Stimulated activated CD8-positive, alpha-beta memory T cell treated with anti-CD3 and anti-CD28 coated beads, Interleukin-15, amount 100 ng/mL, for 24 hours (primary cell): ENCODE results near the gene CTH.
"Not testable (repeated sequence)": the region's sequence is repeated elsewhere in the genome, so short reads cannot be mapped to it uniquely, and the experiment has no call there.

Experiments used
- DNase-seq: peaks from one replicate; pipeline ENCODE4 v3.0.0-alpha.2; 2020; ENCODE audit warnings: low read depth

The CTH gene

DNA sequence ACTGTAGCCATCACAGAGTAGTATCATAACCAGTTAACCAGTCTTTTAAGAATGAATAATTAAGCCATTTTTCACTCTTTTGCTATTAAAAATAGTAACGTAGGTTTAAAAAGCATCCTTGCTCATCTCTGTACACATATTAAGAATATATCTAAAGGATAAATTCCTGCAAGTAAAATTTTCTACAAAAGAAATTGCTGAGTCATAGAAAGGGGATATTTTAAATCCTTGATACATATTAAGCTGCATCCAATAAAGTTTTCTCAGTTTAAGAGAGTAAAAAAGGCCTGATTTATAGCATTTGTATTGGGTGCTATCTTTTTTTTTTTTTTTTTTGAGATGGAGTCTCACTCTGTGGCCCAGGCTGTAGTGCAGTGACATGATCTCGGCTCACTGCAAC, 1.9 kb upstream of the CTH start:
- no peak for DNase-seq

DNA sequence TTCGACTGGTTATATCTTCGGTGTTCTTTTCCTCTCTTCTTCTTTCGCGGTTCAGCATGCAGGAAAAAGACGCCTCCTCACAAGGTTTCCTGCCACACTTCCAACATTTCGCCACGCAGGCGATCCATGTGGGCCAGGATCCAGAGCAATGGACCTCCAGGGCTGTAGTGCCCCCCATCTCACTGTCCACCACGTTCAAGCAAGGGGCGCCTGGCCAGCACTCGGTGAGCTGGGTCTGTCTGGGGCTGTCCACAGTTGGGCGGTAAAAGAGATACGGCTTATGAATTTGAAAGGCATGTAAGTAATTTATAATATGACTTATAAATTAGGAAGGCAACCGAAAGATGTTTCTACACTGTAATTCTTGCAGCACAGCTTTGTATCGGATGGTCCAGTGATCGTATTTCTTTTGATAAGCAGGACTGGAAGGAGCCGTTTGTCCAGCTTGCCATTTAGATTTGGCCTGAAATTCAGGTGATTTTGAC, 334 bp downstream of the CTH start:
- DNase-seq = peak; percentile 5

DNA sequence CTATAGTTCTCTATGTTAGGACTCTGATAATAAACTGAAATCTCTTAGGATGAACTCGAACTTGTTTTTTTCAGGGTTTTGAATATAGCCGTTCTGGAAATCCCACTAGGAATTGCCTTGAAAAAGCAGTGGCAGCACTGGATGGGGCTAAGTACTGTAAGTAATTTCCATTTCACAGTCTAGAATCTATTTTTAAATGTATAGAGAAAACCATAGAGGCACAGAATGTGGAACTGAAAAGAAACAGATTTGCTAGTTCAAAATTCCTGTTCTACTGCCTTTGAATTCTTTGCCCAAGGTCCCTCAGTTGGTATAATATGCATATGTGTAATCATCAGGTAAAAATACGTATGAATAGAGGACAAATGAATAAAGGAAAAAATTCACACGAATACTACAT, 4.8 kb downstream of the CTH start:
- DNase-seq = no peak

DNA sequence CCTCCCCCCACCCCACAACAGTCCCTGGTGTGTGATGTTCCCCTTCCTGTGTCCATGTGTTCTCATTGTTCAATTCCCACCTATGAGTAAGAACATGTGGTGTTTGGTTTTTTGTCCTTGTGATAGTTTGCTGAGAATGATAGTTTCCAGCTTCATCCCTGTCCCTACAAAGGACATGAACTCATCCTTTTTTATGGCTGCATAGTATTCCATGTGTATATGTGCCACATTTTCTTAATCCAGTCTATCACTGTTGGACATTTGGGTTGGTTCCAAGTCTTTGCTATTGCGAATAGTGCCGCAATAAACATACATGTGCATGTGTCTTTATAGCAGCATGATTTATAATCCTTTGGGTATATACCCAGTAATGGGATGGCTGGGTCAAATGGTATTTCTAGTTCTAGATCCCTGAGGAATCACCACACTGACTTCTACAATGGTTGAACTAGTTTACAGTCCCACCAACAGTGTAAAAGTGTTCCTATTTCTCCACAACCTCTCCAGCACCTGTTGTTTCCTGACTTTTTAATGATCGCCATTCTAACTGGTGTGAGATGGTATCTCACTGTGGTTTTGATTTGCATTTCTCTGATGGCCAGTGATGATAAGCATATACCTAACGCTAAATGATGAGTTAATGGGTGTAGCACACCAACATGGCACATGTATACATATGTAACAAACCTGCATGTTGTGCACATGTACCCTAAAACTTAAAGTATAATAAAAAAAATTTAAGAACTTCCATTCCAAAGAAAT, 8.1 kb downstream of the CTH start:
- DNase-seq = not testable (repeated sequence)

- no peak for DNase-seq
These were observed 9.3 kb downstream of the CTH start for GRCh38 chr1:70420320-70420719.

DNA sequence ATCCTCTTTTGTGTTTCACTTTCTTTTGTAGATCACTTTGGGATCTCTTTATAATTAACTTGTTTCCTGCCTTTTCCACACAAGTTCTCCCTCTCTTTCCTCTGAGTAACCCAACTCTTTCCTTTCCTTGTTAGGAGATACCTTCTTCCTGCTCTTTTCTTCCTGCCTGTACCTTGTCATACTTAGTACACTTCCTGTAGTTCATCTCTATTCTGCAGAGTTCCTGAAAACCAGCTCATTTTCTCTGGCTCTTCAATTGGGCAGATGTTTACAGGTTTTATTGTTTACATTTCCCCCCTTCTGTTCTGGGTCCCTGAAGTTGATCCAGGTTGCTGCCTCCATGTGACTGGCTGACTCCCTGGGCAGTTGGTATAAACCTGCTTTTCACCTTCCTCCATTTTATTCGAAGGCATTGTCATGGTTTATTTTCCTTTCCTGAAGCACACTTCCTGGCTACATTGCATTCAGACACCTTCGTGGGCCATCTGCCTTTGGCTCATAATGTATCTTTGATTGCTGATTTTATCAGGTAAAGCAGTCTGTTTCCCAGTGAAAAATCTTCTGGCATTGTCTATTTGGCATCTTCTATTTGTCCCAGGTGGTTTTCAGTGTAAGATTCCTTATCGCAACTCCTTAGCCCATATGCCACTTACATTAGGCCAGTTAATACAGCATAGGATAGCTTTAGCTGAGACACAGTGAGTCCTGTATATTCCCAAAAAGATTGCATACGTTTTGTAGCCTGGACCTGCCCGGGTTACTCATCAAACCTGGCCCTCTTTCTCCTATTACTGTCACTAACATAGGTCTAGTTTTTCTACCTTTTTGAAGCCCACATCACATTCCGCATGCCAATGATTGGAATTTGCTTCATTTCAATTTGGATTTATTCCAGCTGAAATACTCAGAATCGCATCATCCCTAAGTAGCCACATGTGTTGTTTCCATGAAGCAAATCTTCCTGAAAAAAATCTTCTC, 15.4 kb downstream of the CTH start:
- no peak for DNase-seq

DNA sequence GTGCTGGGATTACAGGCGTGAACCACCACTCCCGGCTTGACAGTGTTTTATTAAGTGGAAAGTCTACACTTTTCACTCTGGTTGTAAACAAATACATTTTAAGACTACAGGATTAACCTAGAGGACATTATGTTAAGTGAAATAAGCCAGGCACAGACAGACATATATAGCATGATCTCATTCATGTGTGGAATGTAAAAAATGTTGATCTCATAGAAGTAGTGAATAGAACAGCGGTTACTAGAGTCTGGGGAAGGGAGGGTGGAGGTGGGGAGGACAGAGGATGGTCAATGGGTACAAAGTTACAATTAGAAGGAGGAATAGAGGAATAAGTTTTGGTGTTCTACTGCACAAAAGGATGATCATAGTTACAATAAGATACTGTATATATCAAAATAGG, 16.9 kb downstream of the CTH start:
- no peak for DNase-seq

GRCh38 chr1:70429219-70429618, 18.2 kb downstream of the CTH start:
- DNase-seq = no peak

GRCh38 chr1:70429757-70430156, 18.7 kb downstream of the CTH start:
- DNase-seq = no peak

GRCh38 chr1:70431317-70431716, 20.2 kb downstream of the CTH start:
- no peak for DNase-seq

DNA sequence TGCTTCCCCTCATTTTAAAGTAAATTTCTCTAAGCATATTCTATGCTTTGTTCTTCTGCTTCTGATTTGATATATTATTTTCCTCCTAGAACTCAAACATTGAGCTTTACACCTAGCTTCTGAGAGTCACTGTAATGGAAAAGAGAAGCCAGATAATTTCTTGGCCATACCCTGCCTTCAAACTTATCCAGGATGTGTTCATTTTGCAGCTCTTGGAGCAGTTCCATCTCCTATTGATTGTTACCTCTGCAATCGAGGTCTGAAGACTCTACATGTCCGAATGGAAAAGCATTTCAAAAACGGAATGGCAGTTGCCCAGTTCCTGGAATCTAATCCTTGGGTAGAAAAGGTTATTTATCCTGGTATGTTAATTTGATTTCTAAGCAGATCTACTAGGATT, 20.8 kb downstream of the CTH start:
- DNase-seq = no peak

GRCh38 chr1:70434253-70434859, 23.3 kb downstream of the CTH start:
- no peak for DNase-seq

- DNase-seq = no peak
These were observed 25.7 kb downstream of the CTH start for GRCh38 chr1:70436622-70437251.

DNA sequence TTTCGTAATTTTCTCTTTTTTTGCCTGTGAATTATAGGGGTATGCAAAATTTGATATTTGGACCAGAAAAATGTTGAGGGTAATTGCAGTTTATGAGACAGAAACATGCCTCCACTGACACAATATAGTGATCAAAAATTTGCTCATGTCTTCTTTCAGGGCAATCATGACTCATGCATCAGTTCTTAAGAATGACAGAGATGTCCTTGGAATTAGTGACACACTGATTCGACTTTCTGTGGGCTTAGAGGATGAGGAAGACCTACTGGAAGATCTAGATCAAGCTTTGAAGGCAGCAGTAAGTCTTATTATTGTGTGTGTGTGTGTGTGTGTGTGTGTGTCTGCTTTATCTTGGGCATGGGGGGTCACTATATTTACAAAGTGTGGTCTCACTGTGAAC, 27.5 kb downstream of the CTH start:
- DNase-seq = no peak

DNA sequence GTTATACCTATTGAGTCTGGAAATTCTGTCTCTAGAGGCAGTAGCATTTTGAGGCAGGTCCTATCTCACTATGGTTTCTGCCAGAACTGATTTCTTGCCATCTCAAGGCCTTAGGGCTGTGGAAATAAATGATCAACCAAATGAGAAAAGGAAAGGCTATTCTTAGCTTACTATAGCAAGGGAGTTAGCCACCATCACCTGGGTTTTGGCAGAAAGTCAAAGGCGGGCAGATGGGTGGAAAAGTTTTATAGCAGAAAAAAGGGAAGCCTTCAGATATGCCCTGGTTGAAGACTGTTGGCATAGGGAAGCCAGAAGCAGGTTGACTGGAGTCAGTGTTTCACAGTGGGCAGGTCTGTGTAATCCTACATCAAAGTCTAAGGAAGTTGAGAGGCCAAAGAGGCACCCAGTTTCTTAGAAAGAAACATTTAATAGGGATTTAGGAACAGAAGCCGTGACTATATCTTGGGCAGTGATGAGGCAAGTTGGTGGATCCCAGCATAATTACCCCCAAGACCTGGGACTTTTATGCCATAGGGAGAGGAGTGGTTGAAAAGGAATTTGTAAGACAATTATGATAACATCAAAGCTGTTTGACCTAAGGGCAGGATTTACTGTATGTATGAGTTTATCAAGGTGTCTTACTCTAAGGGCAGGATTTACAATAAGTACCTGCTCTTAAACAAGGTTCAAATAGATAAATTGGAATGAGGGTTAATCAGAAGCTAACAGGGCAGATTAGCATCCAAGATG, 29.7 kb downstream of the CTH start:
- no peak for DNase-seq

GRCh38 chr1:70441392-70442035, 30.4 kb downstream of the CTH start:
- no peak for DNase-seq

- DNase-seq = no peak
These were observed 31.4 kb downstream of the CTH start for GRCh38 chr1:70442490-70442889.

DNA sequence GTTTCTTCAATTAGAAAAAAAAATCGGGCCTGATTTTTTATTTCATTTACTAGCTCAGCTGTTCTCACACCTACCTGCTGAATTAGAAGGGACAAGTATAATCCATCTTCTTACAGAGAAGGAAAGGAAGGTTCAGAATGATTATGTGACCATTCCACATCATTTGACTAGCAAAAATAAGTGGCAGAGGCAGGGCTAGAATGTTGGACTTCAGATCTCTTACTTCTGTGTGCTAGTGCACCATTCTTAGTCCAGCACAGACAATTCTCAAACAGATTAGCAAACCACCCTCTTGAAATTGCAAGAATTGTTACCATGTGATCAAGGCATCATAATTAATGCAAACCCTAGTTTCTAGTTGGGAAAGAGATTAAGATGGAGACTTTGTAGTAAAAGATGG, 32.7 kb downstream of the CTH start:
- DNase-seq = no peak

- DNase-seq = no peak
These were observed 38.0 kb downstream of the CTH start for GRCh38 chr1:70449049-70449448.

GRCh38 chr1:70452164-70452939, 41.3 kb downstream of the CTH start:
- not testable (repeated sequence) for DNase-seq
